Heart left ventricle (tissue), 13 donors: ENCODE measurements around the gene CCIN.

ENCODE experiments used
- CTCF ChIP-seq, 12 donors: fragments of 200-600 bp; sonication (generic) in 4 of 12; IDR thresholded peaks; one replicate each; pipeline versions ENCODE4 v1.5.0 to v1.8.0; 2018 to 2022; ENCODE audit warnings: antibody characterized with exemption in 12 of 12, mild to moderate bottlenecking in 5 of 12
- POLR2A ChIP-seq, 2 donors: fragments of 450-650 bp; IDR thresholded peaks; one replicate each; pipeline ENCODE4 v1.6.1; 2017; ENCODE audit warnings: antibody characterized with exemption in 2 of 2, mild to moderate bottlenecking in 2 of 2, moderate library complexity in 2 of 2
- donor health status: ischemic (EF 13 %, LVEDD 7.1; RV severe dilation, severe dysfunction).
- donor health status: DM: no; HTN: yes; CAD: no.
- donor health status: DM: no; HTN: no; CAD: no.
- donor health status: ischemic (EF 25% LVEDD 6.9; RV normal size, moderate dysfunction).
- donor health status: ischemic (EF 25% LVEDD 5.7; RV mildly dilated, moderate dysfunction).
- donor health status: ischemic (EF 35%, LVEDD 5.7; RV mildly dilated, moderate dysfunction).
- donor health status: nonischemic (EF 11% LVEDD 7.7; RV severe dilation, severe dysfunction).
- donor health status: DM: yes; HTN: yes; CAD: no.
- donor health status: PGD.
- donor health status: ischemic (EF 29% LVEDD 5.4; RV normal size, mild dysfunction).
- donor health status: nonischemic (EF 23%, LVEDD 6.1; RV moderate dilation, normal function).

- TF ChIP-seq CTCF (IDR thresholded peaks at IDR 0.05) (no peak), POLR2A (IDR thresholded peaks at IDR 0.05) (no peak)
Measured at GRCh38 chr9:36213387-36213786, 44.2 kb downstream of the CCIN start.
